ENCODE measurements around the gene WFDC8.

GRCh38 chr20:45552456-45552855 lies 26.6 kb downstream of the WFDC8 start:
- TF ChIP-seq SP1 (IDR thresholded peaks at IDR 0.05) (no peak), FOXK2 (IDR thresholded peaks at IDR 0.05) (no peak), FOXM1 (IDR thresholded peaks at IDR 0.05; ENCODE audit: borderline replicate concordance) (no peak), ARNT (IDR thresholded peaks at IDR 0.05) (no peak), SUZ12 (IDR thresholded peaks at IDR 0.05) (no peak), HDGF (IDR thresholded peaks at IDR 0.05; ENCODE audit: borderline replicate concordance) (no peak), TARDBP (IDR thresholded peaks at IDR 0.05) (no peak)
